Measurements from ENCODE around the gene MPZ. TPM values are rescaled to one million over a fixed set of nuclear protein-coding genes. Genes with fewer than 3 reads are reported as not detected.
"Not testable (repeated sequence)": the region's sequence is repeated elsewhere in the genome, so short reads cannot be mapped to it uniquely, and the experiment has no call there.

MPZ gene
- total RNA-seq, 1 experiment from 2014 or later, result 0.62 TPM

DNA sequence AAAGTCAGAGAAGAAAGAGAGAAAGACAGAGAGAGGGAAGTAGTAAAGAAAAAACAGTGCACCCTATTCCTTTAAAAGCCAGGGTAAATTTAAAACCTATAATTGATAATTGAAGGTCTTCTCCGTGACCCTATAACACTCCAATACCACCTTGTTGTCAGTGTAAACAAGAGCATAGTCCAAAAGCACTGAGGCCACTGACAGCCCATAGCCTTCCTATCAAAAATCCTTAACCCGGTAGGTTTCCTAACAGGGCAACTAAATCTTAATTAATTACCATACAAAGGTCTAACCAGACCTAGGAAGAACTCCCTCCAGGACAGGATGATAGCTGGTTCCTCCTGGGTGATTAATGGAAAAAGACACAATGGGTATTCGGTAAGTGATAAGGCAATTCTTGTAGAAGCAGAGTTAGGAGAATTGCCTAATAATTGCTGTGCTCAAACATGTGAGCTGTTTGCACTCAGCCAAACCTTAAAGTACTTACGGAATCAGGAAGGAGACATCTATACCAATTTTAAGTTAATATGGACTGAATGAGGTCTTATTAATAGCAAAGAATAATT lies 53.7 kb downstream of the MPZ start:
- not testable (repeated sequence) for DNase-seq (ENCODE audit: low read depth)

DNA sequence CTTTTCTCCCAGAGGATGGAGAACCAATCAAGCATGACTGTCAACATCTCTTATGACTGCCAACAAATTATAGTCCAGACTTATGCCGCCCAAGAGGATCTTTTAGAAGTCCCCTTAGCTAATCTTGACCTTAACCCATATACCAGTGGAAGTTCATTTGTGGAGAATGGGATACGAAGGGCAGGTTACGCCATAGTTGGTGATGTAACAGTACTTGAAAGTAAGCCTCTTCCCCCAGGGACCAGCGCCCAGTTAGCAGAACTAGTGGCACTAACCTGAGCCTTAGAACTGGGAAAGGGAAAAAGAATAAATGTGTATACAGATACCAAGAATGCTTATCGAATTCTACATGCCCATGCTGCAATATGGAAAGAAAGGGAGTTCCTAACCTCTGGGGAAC lies 54.5 kb downstream of the MPZ start:
- not testable (repeated sequence) for DNase-seq (ENCODE audit: low read depth)

Other genes starting within 250 kb of the MPZ start
- 0.12 TPM in 1 of 2 replicates, not detected in the other for gene ARHGAP30, start 240.1 kb downstream of the MPZ start, total RNA-seq (2014; rRNA removed; shearing (Covaris generic))
- gene NECTIN4, start 220.4 kb downstream of the MPZ start, total RNA-seq (2014; rRNA removed; shearing (Covaris generic)), result not detected in 2 replicates
- 3.0 and 3.9 TPM in 2 replicates for gene KLHDC9, start 211.6 kb downstream of the MPZ start, total RNA-seq (2014; rRNA removed; shearing (Covaris generic))
- 105 and 111 TPM in 2 replicates for gene PFDN2, start 191.9 kb downstream of the MPZ start, total RNA-seq (2014; rRNA removed; shearing (Covaris generic))
- 24.5 and 31.5 TPM in 2 replicates for gene NIT1, start 191.9 kb downstream of the MPZ start, total RNA-seq (2014; rRNA removed; shearing (Covaris generic))
- 34.0 and 36.6 TPM in 2 replicates for gene DEDD, start 177.3 kb downstream of the MPZ start, total RNA-seq (2014; rRNA removed; shearing (Covaris generic))
- 97.0 and 125 TPM in 2 replicates for gene UFC1, start 156.0 kb downstream of the MPZ start, total RNA-seq (2014; rRNA removed; shearing (Covaris generic))
- 7.9 and 10.1 TPM in 2 replicates for gene USP21, start 150.5 kb downstream of the MPZ start, total RNA-seq (2014; rRNA removed; shearing (Covaris generic))
- 6.2 and 7.2 TPM in 2 replicates for gene PPOX, start 143.5 kb downstream of the MPZ start, total RNA-seq (2014; rRNA removed; shearing (Covaris generic))
- gene B4GALT3, start 132.5 kb downstream of the MPZ start, total RNA-seq (2014; rRNA removed; shearing (Covaris generic)), result 36.6 and 41.8 TPM in 2 replicates
- 0.39 and 0.67 TPM in 2 replicates for gene ADAMTS4, start 110.9 kb downstream of the MPZ start, total RNA-seq (2014; rRNA removed; shearing (Covaris generic))
- 58.4 and 111 TPM in 2 replicates for gene NDUFS2, start 107.6 kb downstream of the MPZ start, total RNA-seq (2014; rRNA removed; shearing (Covaris generic))
- gene FCER1G, start 94.7 kb downstream of the MPZ start, total RNA-seq (2014; rRNA removed; shearing (Covaris generic)), result not detected in 2 replicates
- not detected in 2 replicates for gene APOA2, start 86.3 kb downstream of the MPZ start, total RNA-seq (2014; rRNA removed; shearing (Covaris generic))
- gene TOMM40L, start 83.9 kb downstream of the MPZ start, total RNA-seq (2014; rRNA removed; shearing (Covaris generic)), result 13.5 and 14.3 TPM in 2 replicates
- gene NR1I3, start 71.8 kb downstream of the MPZ start, total RNA-seq (2014; rRNA removed; shearing (Covaris generic)), result not detected in 2 replicates
- not detected in 2 replicates for gene PCP4L1, start 51.2 kb downstream of the MPZ start, total RNA-seq (2014; rRNA removed; shearing (Covaris generic))
- 19.2 and 44.2 TPM in 2 replicates for gene SDHC, start 4.4 kb upstream of the MPZ start, total RNA-seq (2014; rRNA removed; shearing (Covaris generic))
- not detected in 2 replicates for gene CFAP126, start 57.9 kb upstream of the MPZ start, total RNA-seq (2014; rRNA removed; shearing (Covaris generic))
- gene FCGR2A, start 195.5 kb upstream of the MPZ start, total RNA-seq (2014; rRNA removed; shearing (Covaris generic)), result 6.6 and 7.8 TPM in 2 replicates
- gene HSPA6, start 214.6 kb upstream of the MPZ start, total RNA-seq (2014; rRNA removed; shearing (Covaris generic)), result 0.15 and 0.44 TPM in 2 replicates
- gene FCGR3A, start 239.8 kb upstream of the MPZ start, total RNA-seq (2014; rRNA removed; shearing (Covaris generic)), result not detected in 2 replicates

All from M059J (cell line).